Measurements from ENCODE around the gene MEMO1.
"Not testable (repeated sequence)": the region's sequence is repeated elsewhere in the genome, so short reads cannot be mapped to it uniquely, and the experiment has no call there.

The MEMO1 gene

GRCh38 chr2:31979956-31980355 is 30.9 kb downstream of the MEMO1 start:
- TF ChIP-seq, protein P1, sequence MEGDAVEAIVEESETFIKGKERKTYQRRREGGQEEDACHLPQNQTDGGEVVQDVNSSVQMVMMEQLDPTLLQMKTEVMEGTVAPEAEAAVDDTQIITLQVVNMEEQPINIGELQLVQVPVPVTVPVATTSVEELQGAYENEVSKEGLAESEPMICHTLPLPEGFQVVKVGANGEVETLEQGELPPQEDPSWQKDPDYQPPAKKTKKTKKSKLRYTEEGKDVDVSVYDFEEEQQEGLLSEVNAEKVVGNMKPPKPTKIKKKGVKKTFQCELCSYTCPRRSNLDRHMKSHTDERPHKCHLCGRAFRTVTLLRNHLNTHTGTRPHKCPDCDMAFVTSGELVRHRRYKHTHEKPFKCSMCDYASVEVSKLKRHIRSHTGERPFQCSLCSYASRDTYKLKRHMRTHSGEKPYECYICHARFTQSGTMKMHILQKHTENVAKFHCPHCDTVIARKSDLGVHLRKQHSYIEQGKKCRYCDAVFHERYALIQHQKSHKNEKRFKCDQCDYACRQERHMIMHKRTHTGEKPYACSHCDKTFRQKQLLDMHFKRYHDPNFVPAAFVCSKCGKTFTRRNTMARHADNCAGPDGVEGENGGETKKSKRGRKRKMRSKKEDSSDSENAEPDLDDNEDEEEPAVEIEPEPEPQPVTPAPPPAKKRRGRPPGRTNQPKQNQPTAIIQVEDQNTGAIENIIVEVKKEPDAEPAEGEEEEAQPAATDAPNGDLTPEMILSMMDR (IDR thresholded peaks at IDR 0.05) = no peak
- TF ChIP-seq ZFX (IDR thresholded peaks at IDR 0.05; ENCODE audit: borderline replicate concordance) = no peak
- no peak overlapping the region for H3K27ac ChIP-seq

DNA sequence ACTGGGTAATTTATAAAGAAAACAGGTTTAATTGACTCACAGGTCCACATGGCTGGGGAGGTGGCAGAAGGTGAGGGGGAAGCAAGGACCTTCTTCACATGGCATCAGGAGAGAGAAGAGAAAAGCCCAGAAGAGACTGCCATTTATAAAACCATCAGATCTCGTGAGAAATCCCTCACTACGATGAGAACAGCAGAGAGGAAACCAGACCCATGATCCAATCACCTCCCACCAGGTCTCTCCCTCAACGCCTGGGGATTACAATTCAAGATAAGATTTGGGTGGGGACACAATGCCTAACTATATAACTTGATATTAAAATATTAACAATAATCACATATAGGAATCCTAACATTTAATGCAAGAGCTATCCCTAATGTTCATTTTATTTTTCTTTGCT is 31.8 kb downstream of the MEMO1 start:
- no peak for TF ChIP-seq ZFX (IDR thresholded peaks at IDR 0.05; ENCODE audit: borderline replicate concordance)
- TF ChIP-seq, protein P1 (IDR thresholded peaks at IDR 0.05) = no peak

DNA sequence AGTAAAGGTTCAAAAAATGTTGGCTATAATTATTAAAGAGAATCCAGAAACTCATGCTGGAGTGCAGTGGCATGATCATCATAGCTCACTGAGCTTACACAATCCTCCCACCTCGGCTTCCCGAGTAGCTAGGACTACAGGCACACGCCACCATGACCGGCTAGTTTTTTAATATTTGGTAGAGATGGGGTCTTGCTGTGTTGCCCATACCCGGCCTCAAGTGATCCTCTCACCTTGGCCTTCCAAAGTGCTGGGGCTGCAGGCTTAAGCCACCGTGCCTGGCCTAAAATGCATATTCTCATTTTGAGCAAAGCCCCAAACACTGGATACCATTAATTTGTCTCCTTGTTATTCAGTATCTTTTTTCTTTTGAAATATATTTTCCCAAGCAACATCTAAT is 32.4 kb downstream of the MEMO1 start:
- TF ChIP-seq ZFX (IDR thresholded peaks at IDR 0.05; ENCODE audit: borderline replicate concordance) = no peak
- TF ChIP-seq, protein P1 (IDR thresholded peaks at IDR 0.05) = no peak
- H3K27ac ChIP-seq = no peak overlapping the region

More for the DNA sequence above, 31.8 kb downstream of the MEMO1 start:
- H3K27ac ChIP-seq = no peak overlapping the region

DNA sequence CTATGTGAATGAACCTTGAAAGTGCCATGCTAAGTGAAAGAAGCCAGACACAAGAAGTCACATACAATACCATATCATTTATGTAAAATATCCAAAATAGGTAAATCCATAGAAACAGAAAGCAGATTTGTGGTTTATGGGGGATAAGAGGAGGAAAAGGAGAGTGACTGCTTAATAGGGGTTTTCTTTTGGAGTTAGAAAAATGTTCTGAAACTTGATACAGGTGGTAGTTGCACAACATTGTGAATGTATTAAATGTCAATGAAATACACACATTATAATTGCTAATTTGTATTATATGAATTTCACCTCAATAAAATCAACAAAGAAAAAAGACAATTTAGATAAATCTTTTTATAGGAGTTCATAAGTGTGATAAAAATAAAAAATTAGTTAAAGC is 37.1 kb downstream of the MEMO1 start:
- H3K27ac ChIP-seq = no peak overlapping the region
- TF ChIP-seq ZFX (IDR thresholded peaks at IDR 0.05; ENCODE audit: borderline replicate concordance) = no peak
- TF ChIP-seq, protein P1 (IDR thresholded peaks at IDR 0.05) = no peak

DNA sequence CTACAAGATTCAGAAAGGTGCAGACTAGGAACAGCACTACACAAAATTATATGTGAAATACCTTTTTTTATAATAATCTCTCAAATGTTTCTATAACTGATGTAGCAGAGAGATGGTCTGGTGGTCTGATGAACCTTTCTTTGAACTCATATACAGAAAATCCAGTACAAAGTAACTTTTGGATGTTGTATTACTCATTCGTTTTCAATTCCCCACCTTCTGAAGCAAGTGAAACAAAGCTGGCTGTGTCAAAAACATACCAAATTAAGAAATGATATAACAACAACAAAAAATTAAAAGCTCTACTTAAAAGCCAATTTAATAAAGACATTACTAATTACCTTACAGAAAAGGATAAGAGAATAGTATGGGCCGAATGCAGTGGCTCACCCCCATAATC is 38.7 kb downstream of the MEMO1 start:
- H3K27ac ChIP-seq = no peak overlapping the region
- TF ChIP-seq ZFX (IDR thresholded peaks at IDR 0.05; ENCODE audit: borderline replicate concordance) = no peak
- TF ChIP-seq, protein P1 (IDR thresholded peaks at IDR 0.05) = no peak

- no peak for TF ChIP-seq ZFX (IDR thresholded peaks at IDR 0.05; ENCODE audit: borderline replicate concordance)
- TF ChIP-seq, protein P1 (IDR thresholded peaks at IDR 0.05) = no peak
- H3K27ac ChIP-seq = no peak overlapping the region
Observed at GRCh38 chr2:31969178-31969577, 41.6 kb downstream of the MEMO1 start.

- H3K27ac ChIP-seq = no peak overlapping the region
- no peak for TF ChIP-seq ZFX (IDR thresholded peaks at IDR 0.05; ENCODE audit: borderline replicate concordance)
- TF ChIP-seq, protein P1 (IDR thresholded peaks at IDR 0.05) = no peak
Observed at GRCh38 chr2:31967790-31968189, 43.0 kb downstream of the MEMO1 start.

DNA sequence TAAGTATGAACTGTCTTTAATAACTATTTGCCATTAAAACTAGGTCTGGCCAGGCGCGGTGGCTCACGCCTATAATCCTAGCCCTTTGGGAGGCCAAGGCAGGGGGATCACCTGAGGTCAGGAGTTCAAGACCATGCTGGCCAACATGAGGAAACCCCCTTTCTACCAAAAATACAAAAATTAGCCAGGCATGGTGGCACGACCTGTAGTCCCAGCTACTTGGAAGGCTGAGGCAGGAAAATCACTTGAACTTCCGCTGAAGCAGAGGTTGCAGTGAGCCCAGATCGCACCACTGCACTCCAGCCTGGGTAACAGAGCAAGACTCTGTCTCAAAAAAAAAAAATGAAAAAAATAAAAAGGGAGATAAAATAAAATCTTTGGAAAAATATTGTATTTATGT is 44.4 kb downstream of the MEMO1 start:
- not testable (repeated sequence) for H3K27ac ChIP-seq

All from 22Rv1 (cell line).